ENCODE measurements around the gene PLPP4.

Gene PLPP4

GRCh38 chr10:120614680-120615079, 157.7 kb downstream of the PLPP4 start:
- DNase-seq: no peak

GRCh38 chr10:120616311-120616911, 159.4 kb downstream of the PLPP4 start:
- DNase-seq: no peak

- DNase-seq: no peak
These were observed 171.2 kb downstream of the PLPP4 start for GRCh38 chr10:120628197-120628596.

DNA sequence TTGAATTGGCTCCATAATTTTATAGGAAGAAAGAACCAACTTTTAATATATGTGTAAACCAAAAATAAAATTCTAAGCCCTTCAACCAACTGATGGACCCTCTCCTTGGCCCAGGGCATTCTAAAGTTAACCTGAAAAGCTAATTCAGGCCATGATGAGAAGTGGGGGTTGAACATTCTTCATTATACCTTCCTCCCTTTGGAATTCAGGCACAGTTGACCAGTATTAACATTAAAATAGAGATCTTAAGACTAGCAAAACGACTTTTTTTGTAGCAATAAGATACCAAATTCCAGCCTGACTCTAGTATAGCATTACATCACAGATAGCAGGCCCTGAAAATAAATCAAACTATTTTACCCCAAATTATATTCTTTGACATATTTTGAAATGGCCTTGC, 173.2 kb downstream of the PLPP4 start:
- no peak for DNase-seq

- DNase-seq: no peak
These were observed 175.0 kb downstream of the PLPP4 start for GRCh38 chr10:120632047-120632446.

- DNase-seq: no peak
These were observed 175.9 kb downstream of the PLPP4 start for GRCh38 chr10:120632942-120633341.

DNA sequence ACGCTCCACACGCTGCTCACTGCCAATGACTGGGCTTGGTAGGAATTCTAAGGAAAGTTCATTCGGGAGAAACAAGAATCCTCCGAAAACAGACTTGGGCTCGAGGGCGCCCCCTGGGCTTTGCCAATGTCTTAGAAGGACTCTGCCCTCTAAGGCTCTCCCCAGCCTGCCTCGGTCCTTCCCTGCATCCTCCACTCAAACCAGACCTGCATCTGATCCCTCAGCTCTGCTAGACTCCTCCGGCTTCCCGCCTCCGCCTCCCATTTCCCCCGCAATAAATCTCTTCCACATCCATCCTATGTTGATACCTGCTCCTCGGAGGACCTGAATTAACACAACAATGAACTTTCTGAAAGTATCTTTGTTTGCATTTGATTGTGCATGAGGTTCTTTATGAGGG, 177.6 kb downstream of the PLPP4 start:
- no peak for DNase-seq
